HFFc6 (cell line): ENCODE results near the gene F2. TPM values are rescaled to one million over a fixed set of nuclear protein-coding genes. Genes with fewer than 3 reads are reported as not detected.

ENCODE experiments used
- DNase-seq: peaks from one replicate; pipeline ENCODE4 v3.0.0-alpha.2; 2018
- H3K27ac Mint-ChIP-seq: 2 replicates; pipeline ENCODE4 v1.8.0; 2020; ENCODE audit warnings: mild to moderate bottlenecking, mixed read lengths
- H3K27me3 Mint-ChIP-seq: 2 replicates; pipeline ENCODE4 v1.8.0; 2021; ENCODE audit warnings: mild to moderate bottlenecking, moderate library complexity, mixed read lengths; ENCODE audit not compliant: insufficient read depth
- H3K36me3 Mint-ChIP-seq: 2 replicates; pipeline ENCODE4 v1.8.0; 2021; ENCODE audit warnings: low read depth, mixed read lengths
- H3K4me1 Mint-ChIP-seq: 2 replicates; pipeline ENCODE4 v1.8.0; 2020; ENCODE audit warnings: low read depth, mixed read lengths
- H3K4me3 Mint-ChIP-seq: 2 replicates; pipeline ENCODE4 v1.8.0; 2020; ENCODE audit warnings: mild to moderate bottlenecking, moderate library complexity, mixed read lengths
- H3K9me3 Mint-ChIP-seq: 2 replicates; pipeline ENCODE4 v1.8.0; 2020; ENCODE audit warnings: mild to moderate bottlenecking, mixed read lengths
- CTCF ChIP-seq: fragments of 200-600 bp; sonication (generic); IDR thresholded peaks from 2 replicates; pipeline ENCODE4 v1.5.0; 2021; ENCODE audit warnings: antibody characterized with exemption, mild to moderate bottlenecking
- total RNA-seq, 6 experiments: library from RNA; stranded (reverse); fragmentation: NEBNext Ultra II Directional; extraction: Animal tissue kit (Norgen Biotek cat#: 25700); gene quantifications; 2 replicates in 1 of 6; 3 replicates in 5 of 6; pipeline ENCODE4 v1.2.3, GENCODE V29; 2021

The F2 gene
- total RNA-seq, 6 experiments from 2014 or later, result not detected

GRCh38 chr11:46736146-46736545 is 17.1 kb downstream of the F2 start:
- no peak for TF ChIP-seq CTCF
- Mint-ChIP-seq H3K27me3 (peaks cover 4% of the 10 kb centered on the region; the same call in 1 of the 2 replicates), H3K36me3 (peaks cover 15% of the 10 kb centered on the region), H3K27ac (no peak overlapping the region), H3K4me3 (no peak overlapping the region), H3K9me3 (no peaks in the 10 kb centered on the region), H3K4me1 (no peaks in the 10 kb centered on the region)
- DNase-seq, result no peak

DNA sequence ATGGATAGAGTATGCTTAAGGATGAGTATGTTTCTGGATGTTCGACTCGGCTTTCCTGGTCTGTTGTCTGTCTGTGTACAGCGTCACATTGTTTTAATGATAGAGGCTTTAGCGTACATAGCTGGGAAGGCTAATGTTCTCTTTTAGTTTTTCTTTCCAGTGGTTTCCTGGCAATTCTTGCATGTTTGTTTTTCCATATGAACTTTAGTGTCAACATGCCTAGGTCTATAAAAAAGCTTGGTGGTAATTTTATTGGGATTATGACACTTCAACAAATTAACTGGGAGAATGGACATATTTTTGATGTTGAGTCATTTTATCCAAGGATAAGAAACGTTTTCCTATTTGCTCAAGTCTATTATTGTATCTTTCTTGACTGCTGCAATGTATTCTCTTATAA is 17.6 kb downstream of the F2 start:
- H3K36me3 Mint-ChIP-seq, result peaks cover 20% of the 10 kb centered on the region

GRCh38 chr11:46737699-46738098 is 18.7 kb downstream of the F2 start:
- no peak overlapping the region for H3K27ac Mint-ChIP-seq

More for the DNA sequence above, 17.6 kb downstream of the F2 start:
- no peaks in the 10 kb centered on the region for H3K4me1 Mint-ChIP-seq
- peaks cover 4% of the 10 kb centered on the region; the same call in 1 of the 2 replicates for H3K27me3 Mint-ChIP-seq
- no peak overlapping the region for H3K27ac Mint-ChIP-seq
- no peak for TF ChIP-seq CTCF
- H3K9me3 Mint-ChIP-seq, result no peaks in the 10 kb centered on the region
- no peak for DNase-seq
- H3K4me3 Mint-ChIP-seq, result no peak overlapping the region

DNA sequence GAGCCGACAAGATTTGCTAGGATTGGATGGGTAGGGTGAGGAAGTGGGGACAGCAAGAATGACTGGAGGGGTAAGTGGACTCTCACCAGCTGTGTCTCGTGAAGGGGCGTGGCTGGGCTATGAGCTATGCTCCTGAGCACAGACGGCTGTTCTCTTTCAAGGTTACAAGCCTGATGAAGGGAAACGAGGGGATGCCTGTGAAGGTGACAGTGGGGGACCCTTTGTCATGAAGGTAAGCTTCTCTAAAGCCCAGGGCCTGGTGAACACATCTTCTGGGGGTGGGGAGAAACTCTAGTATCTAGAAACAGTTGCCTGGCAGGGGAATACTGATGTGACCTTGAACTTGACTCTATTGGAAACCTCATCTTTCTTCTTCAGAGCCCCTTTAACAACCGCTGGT is 19.9 kb downstream of the F2 start:
- Mint-ChIP-seq H3K4me3 (no peak overlapping the region), H3K4me1 (no peaks in the 10 kb centered on the region)

More at GRCh38 chr11:46737699-46738098, 18.7 kb downstream of the F2 start:
- H3K36me3 Mint-ChIP-seq, result peaks cover 31% of the 10 kb centered on the region
- no peaks in the 10 kb centered on the region for H3K9me3 Mint-ChIP-seq
- no peak for TF ChIP-seq CTCF
- H3K4me3 Mint-ChIP-seq, result no peak overlapping the region
- peaks cover 4% of the 10 kb centered on the region for H3K27me3 Mint-ChIP-seq
- DNase-seq, result no peak
- H3K4me1 Mint-ChIP-seq, result no peaks in the 10 kb centered on the region

DNA sequence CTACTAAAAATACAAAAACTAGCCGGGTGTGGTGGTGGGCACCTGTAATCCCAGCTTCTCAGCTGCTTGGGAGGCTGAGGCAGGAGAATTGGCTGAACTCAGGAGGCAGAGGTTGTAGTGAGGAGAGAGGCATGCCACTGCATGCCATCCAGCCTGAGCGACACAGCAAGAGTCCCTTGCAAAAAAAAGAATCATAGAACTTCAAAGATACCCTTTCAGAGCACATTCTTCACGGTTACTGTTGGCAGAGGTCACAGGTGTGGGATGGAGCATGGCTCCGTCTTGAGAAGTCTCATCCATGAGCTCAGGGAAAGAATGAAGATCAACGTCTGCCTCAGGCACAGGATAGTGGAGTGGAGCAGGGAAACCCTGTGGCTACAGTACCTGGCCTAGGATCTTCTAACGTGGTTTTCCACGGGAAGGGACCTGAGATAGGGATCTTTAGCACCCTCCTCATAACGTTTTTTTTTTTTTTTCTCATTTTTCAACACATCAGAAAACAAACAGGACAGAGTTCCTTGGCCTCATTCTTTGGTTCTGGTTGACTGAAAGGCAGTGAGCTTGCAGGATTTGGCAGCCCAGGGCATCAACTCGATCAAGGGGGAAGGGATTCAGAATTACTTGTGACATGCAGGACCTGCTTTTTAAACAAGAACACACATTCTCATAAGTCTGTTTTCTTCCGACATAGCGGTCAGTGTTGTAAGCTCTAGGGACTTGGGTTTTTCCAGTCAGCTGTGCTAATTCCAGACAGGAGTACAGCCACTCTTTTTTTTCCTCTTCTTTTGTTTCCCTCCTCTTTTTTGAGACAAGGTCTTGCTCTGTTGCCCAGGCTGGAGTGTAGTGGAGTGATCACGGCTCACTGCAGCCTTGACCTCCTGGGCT is 22.8 kb downstream of the F2 start:
- H3K27ac Mint-ChIP-seq, result no peak overlapping the region
- H3K36me3 Mint-ChIP-seq, result peaks cover 54% of the 10 kb centered on the region
- no peaks in the 10 kb centered on the region; the same call in none of the 2 replicates for H3K27me3 Mint-ChIP-seq
- H3K9me3 Mint-ChIP-seq, result no peaks in the 10 kb centered on the region
- no peaks in the 10 kb centered on the region for H3K4me1 Mint-ChIP-seq
- DNase-seq, result no peak
- no peak for TF ChIP-seq CTCF
- H3K4me3 Mint-ChIP-seq, result no peak overlapping the region

More for the DNA sequence above, 19.9 kb downstream of the F2 start:
- H3K9me3 Mint-ChIP-seq, result no peaks in the 10 kb centered on the region
- H3K27me3 Mint-ChIP-seq, result peaks cover 4% of the 10 kb centered on the region
- H3K36me3 Mint-ChIP-seq, result peaks cover 39% of the 10 kb centered on the region
- no peak for DNase-seq
- H3K27ac Mint-ChIP-seq, result no peak overlapping the region
- TF ChIP-seq CTCF, result no peak
